ENCODE results near the gene C6orf132.

The C6orf132 gene, protein sequence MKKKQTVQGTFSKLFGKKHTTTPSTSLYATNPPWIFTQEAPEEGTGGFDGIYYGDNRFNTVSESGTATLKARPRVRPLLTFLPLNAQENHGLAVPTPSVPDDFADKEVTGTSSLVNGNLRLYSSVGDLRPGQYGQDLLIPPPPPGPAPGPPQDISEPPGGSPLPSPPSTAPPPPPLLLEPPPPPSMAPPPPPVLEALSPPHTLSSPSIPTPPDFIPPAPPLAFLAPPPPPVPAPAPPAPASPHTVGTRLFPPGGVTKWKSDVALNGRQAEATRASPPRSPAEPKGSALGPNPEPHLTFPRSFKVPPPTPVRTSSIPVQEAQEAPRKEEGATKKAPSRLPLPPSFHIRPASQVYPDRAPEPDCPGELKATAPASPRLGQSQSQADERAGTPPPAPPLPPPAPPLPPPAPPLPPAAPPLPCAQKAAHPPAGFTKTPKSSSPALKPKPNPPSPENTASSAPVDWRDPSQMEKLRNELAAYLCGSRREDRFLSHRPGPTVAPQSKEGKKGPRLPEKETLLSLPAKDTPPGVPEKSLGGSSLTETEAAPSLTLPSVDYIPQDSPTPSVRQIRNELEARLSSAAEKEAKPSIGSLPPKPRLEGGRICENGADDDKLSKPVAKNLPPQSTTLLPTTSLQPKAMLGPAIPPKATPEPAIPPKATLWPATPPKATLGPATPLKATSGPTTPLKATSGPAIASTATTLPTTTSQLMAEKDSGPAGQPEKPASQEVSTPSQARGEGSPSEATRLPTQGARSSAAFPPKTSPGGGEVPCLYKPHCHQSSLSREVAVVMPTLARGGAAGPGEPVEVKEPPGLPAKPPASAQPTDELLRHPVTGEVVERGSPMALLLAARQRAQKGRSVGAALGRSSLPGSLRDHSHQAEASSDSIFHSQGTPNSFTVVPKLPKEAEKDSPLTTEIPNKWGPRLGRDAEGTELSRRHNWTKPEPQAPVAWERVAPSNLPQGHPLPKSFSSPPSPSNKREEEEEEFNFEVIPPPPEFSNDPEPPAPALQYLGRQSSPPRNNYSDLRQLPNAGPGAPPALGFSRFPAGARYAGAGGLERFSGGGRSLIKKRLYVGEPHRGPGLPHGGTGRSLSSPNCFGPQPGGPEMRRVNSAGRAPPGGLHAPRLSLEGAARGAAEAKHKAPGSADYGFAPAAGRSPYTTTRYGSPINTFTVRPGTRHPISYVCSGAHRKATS

DNA sequence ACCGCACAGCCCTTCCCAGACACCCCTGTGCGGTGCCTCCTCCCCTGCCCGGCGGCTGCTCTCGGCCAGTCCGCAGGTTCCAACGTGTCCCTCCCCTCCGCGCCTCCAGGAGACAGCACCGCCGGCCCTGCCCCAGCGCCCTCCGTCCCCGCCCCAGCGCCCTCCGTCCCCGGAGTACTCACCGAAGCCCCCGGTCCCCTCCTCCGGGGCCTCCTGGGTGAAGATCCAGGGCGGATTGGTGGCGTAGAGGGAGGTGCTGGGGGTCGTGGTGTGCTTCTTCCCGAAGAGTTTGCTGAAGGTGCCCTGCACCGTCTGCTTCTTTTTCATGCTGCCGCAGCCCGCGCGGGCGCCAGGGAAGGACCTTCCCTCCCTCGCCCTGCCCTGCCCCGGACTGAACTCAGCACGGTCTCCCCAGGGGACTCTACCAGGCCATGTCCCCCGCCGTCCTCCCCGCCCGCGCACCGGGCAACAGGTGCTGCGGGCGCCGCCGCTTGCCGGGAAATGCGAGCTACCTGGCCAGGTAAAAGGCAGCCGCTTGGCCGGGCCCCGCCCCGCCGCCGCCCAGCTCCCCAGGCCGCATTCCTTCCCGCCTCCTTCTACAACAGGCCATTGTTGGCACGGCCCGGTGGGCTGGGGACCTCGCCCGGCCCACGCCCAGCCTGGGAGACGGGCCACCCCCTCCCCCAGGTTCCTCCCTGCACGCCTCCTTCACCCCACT lies at the start of gene C6orf132:
Gene C6orf132, minus strand, starts transcription at position 503 of the 718 bp plus-strand sequence. Its CDS starts 176 bp downstream, at position 327.
- H3K4me3 ChIP-seq (ENCODE audit: low read length), result no peak within 1 kb of the TSS
- no peak for TF ChIP-seq ZNF274 (IDR thresholded peaks at IDR 0.05; ENCODE audit: low read depth, low read length)

DNA sequence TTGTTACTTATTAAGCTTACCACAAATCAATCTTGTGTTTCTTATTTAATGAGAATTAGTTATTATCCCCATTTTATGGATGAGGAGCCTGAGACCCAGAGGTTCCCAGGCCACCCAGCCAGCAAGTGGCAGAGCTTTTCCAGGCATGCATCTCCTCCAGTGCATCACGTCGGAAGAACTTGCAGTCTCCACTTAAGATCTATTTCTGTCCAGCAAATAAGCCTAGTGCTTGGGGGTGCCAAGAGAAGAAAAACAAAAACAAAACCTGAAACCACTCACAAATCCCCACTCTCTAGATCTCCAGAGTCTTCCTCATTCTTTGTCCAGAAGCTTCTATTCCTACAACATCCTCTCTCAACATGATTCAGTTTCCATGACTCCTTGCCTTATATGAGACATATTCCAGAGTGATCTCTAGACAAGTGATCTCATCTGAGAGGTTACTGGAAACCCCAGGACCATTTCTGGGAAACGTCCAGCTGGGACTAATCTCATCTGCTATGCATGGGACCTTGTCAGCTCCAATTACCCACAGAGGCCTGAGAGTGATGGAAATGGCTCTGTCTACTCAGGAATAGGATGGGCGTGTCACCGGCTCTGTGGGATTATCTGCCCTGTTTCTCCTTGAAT lies 48.2 kb upstream of the C6orf132 start:
- no peak for TF ChIP-seq ZNF274 (IDR thresholded peaks at IDR 0.05; ENCODE audit: low read depth, low read length)
- H3K4me3 ChIP-seq (ENCODE audit: low read length), result no peak overlapping the region

DNA sequence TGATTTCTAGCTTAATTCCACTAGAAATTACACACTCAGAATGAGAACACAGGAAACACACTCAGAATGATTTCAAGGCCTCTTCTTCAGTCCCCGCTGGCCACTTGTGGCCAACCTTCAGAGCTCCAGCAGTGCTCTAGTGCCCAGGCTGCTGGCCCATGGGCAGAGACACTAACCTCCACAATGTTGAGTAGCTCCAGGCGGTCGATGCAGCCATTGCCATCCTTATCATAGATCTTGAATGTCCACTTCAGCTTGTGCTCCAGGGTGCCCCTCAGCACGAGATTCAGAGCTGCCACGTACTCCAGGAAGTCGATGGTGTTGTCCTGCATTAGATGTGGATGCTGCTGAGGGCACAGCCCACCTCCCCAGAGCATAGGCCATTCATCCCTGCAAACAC lies 46.0 kb upstream of the C6orf132 start:
- H3K4me3 ChIP-seq (ENCODE audit: low read length), result no peak overlapping the region
- TF ChIP-seq ZNF274 (IDR thresholded peaks at IDR 0.05; ENCODE audit: low read depth, low read length), result no peak

DNA sequence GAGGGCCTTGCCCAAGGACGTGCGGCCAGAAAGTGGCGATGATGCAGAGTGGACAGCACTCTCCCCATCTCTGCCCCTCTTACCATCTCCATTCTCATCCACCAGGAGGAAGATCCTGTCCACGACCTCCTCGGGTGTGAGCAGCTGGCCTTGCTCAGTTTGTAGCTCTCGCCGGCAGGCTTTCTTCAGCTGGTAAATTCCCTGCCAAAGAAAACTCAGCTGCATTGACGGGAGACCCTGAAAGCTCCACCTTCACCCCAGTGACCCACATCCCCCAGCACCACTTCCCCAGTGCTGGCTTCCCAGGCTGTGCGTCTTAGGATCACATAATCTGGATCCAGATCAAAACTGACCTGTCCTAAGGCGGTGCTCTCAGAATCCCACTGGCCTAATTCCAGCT lies 43.2 kb upstream of the C6orf132 start:
- no peak overlapping the region for H3K4me3 ChIP-seq (ENCODE audit: low read length)
- TF ChIP-seq ZNF274 (IDR thresholded peaks at IDR 0.05; ENCODE audit: low read depth, low read length), result no peak

DNA sequence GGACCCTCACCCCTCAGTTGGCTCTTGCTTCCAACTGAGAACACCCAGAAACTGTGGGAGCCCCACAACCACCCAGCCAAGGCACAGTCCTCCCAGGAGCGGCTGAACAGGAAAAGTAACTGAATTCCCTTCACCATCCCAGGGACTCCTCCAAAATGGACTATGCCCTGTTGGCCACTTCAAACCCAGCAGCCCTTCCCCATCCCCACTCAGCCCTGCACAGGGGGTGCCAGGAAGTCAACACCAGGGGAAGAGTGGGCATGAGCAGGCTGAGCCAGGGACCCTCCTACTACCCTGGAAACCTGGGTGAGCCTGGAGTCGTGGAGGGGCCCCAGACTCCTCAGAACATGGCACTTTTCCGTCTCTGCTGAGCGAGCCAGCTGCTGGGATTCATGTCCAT lies 42.1 kb upstream of the C6orf132 start:
- H3K4me3 ChIP-seq (ENCODE audit: low read length), result no peak overlapping the region
- TF ChIP-seq ZNF274 (IDR thresholded peaks at IDR 0.05; ENCODE audit: low read depth, low read length), result no peak

DNA sequence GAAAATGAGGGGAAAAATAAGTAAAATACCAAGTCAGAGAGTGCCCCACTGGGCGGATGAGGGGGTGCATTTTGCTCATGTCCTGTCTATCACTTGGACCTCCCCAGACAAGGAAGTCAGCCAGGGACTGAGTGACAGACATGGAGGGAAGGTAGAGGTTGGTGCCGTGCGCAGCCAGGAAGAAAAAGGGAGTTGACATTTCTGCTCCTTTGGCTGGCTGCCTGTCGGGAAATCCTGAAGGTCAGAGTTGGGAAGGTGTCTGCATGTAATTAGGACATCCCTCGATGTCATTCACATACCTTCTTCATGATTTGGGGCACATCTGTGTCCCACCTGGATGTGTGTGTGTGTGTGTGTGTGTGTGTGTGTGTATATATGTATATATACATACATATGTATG lies 39.7 kb upstream of the C6orf132 start:
- H3K4me3 ChIP-seq (ENCODE audit: low read length), result no peak overlapping the region
- no peak for TF ChIP-seq ZNF274 (IDR thresholded peaks at IDR 0.05; ENCODE audit: low read depth, low read length)

DNA sequence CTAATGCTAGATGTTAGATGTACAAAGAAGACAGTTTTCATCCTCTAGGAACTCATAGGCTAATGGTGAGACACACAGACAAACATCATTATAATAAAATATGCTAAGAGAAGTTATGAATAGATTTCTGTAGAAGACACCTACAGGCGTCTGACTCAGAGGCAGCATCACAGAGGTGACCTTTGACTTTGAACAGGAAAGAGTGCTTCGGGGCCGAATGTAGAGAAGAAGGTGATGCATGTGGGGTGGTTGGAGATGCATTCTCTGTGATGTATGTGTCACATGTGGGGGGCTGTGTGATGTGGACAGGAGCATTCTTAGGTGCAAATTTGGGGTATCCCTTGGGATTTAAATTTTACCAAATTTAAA lies 37.5 kb upstream of the C6orf132 start:
- no peak for TF ChIP-seq ZNF274 (IDR thresholded peaks at IDR 0.05; ENCODE audit: low read depth, low read length)
- H3K4me3 ChIP-seq (ENCODE audit: low read length), result no peak overlapping the region

DNA sequence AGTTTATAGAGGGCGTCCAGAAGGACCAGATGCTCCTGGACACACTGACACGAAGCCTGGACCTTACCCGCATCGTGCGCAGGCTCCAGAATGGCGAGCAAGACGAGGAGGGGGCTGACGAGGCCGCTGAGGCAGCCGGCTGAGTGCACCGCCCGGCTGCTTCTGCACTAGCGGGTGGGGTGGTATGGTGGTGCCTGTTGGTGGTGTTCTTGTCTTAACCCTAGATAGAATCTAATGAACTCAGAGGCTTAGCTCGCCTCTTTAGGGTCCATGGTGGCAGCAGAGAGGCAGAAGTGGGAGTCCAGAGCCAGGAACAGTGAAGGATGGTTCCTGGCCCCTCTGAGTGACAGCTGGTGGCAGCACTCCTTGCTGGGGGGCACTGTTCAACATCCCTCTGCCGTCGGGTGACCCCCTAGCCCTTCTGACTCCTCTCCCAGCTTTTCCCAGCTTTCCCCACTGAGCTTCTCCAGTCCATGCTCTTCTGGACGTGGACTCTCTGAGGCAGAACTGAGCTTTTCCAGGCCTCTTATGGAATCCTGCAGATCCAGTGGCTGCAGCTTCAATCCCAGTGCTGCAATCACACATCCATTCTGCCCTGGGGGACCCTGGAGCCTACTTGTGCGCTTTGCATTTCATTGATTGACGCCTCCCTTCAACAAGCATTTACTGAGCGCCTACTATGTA lies 37.0 kb upstream of the C6orf132 start:
- TF ChIP-seq ZNF274 (IDR thresholded peaks at IDR 0.05; ENCODE audit: low read depth, low read length), result no peak

DNA sequence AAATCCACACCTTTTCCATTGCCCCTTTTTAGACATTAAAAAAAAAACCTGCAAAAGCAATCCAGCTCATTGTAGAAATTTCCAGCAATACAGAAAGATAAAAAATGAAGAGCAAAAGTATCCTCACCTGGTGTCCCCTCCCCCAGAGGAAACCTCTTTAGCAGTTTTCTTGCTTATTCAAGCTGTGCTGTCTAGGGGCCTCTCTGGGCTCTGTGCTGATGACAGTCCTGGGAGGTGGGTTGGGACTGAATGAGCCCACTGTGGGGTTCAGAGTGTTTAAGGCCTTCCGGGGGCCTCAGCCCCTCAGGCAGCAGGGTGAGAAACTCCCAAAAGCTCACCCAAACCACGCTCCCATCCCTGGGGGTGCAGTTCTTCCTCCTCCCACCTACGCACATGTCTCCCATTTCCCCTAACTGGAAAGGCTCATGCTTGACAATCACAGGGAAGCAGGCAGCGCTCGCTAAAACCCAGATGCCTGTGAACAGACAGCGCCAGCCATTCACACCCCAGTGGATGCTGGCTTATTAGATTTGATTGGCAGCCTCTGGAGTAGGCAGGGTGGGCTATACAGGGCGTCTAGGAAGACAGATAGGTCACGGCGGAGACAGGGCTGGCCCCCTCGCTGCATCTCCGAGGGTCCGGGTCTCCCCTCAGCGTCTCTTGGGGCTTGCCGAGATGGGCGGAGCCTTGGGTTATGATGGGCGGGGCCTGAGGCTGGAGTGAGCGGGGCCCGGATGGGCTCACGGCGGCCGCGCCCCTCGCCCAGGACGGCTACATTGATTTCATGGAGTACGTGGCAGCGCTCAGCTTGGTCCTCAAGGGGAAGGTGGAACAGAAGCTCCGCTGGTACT lies 35.3 kb upstream of the C6orf132 start:
- H3K4me3 ChIP-seq (ENCODE audit: low read length), result no peak overlapping the region
- TF ChIP-seq ZNF274 (IDR thresholded peaks at IDR 0.05; ENCODE audit: low read depth, low read length), result no peak

More for the DNA sequence above, 37.0 kb upstream of the C6orf132 start:
- no peak overlapping the region for H3K4me3 ChIP-seq (ENCODE audit: low read length)

DNA sequence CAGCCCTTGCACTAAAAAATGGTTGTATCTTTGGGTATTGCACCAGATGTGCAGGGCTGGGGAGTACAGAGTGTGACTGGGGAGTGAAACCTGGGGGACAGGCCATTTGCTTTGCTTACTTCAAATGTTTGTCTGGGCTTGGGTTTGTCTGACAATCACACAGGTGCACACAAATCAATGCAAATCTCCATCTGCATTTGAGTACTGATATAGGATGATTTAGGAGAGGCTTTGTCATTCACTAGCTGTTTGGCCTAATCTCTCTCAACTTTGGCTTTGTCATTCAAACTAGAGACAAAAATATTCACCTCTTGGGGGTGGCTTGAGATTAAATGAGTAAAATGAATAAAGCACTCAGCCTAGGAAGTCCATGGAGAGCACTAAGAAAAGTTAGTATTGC lies 34.6 kb upstream of the C6orf132 start:
- no peak for TF ChIP-seq ZNF274 (IDR thresholded peaks at IDR 0.05; ENCODE audit: low read depth, low read length)
- no peak overlapping the region for H3K4me3 ChIP-seq (ENCODE audit: low read length)

DNA sequence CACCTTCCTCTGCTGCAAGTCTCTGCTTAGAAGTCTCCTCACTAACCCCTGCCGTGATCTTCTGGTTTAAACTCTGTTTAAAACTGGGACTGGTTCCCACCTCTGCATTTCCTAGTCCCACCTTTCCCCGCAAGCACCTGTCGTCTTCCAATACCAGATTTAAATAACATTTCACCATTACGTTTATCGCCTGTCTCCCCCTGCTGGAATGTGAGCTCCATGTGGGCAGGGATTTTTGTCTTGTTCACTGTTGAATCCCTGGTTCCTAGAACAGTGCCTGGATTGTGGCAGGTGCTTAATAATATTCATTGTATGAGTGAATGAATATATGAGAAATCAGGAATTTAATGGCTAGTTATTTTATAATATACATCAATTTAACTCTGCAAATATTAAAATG lies 33.4 kb upstream of the C6orf132 start:
- TF ChIP-seq ZNF274 (IDR thresholded peaks at IDR 0.05; ENCODE audit: low read depth, low read length), result no peak
- no peak overlapping the region for H3K4me3 ChIP-seq (ENCODE audit: low read length)

DNA sequence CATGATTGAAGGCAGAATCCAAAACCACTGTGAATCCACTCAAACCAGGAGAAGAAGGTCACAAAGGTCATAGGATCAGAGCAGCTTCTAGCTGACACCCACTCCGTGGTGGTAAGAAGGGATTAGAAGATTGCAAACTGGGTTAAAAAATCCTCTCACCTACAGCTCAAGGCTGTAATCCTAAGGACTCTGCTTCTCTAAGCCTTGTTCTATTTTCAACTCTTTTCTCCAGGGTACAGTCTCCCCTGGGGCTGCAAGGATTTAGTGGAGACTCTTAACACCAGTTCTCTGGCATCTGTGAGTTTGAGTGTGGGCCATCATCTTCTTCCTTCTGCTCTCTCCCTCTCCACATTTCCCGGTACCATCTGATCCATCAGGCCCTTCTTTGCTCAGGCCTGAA lies 30.7 kb upstream of the C6orf132 start, which contains the start of gene GUCA1A:
Gene GUCA1A, plus strand, starts transcription at position 264 of the 400 bp plus-strand sequence. CDS start 250 bp downstream, outside the sequence.
- H3K4me3 ChIP-seq (ENCODE audit: low read length), result no peak within 1 kb of the TSS
- no peak for TF ChIP-seq ZNF274 (IDR thresholded peaks at IDR 0.05; ENCODE audit: low read depth, low read length)

Data from GM08714 (cell line).